ENCODE data around the gene ING3.

The ING3 gene

GRCh38 chr7:120993553-120994191 is 43.1 kb downstream of the ING3 start:
- no peaks in the 10 kb centered on the region for H3K79me2 ChIP-seq (ENCODE audit: insufficient read depth, low read length)
- no peaks in the 10 kb centered on the region for H3K27me3 ChIP-seq (ENCODE audit: low read length)
- no peak overlapping the region for H3K27ac ChIP-seq (ENCODE audit: low read depth, low read length)
- H4K20me1 ChIP-seq (ENCODE audit: low read depth, low read length), result no peaks in the 10 kb centered on the region
- H3F3A ChIP-seq (ENCODE audit: insufficient read depth), result no peaks in the 10 kb centered on the region
- no peak overlapping the region for H3K4me3 ChIP-seq (ENCODE audit: insufficient read depth, low read length, poor library complexity, severe bottlenecking)
- TF ChIP-seq EZH2phosphoT487 (conservative IDR thresholded peaks at IDR 0.05; ENCODE audit: low read length) (no peak), CTCF (IDR thresholded peaks at IDR 0.05; ENCODE audit: insufficient read depth, low read length, poor library complexity, severe bottlenecking) (no peak)
- no peak overlapping the region for H3K4me2 ChIP-seq (ENCODE audit: low read depth, low read length, poor library complexity, severe bottlenecking)
- H3K36me3 ChIP-seq (ENCODE audit: low read length), result no peaks in the 10 kb centered on the region
- no peaks in the 10 kb centered on the region for H3K9me3 ChIP-seq (ENCODE audit: insufficient read depth, low read length)
- H2AFZ ChIP-seq (ENCODE audit: low read depth, low read length, severe bottlenecking), result no peak overlapping the region
- no peak overlapping the region for H3K9ac ChIP-seq (ENCODE audit: low read length)
- no peaks in the 10 kb centered on the region for H3K9me2 ChIP-seq (replicated peaks; ENCODE audit: insufficient read depth, low read length)

- Histone ChIP-seq H3K9ac (ENCODE audit: low read length) (no peak overlapping the region), H2AFZ (ENCODE audit: low read depth, low read length, severe bottlenecking) (no peak overlapping the region), H3K36me3 (ENCODE audit: low read length) (no peaks in the 10 kb centered on the region), H3K4me3 (ENCODE audit: insufficient read depth, low read length, poor library complexity, severe bottlenecking) (no peak overlapping the region), H3K9me3 (ENCODE audit: insufficient read depth, low read length) (no peaks in the 10 kb centered on the region), H4K20me1 (ENCODE audit: low read depth, low read length) (no peaks in the 10 kb centered on the region), H3K79me2 (ENCODE audit: insufficient read depth, low read length) (no peaks in the 10 kb centered on the region), H3F3A (ENCODE audit: insufficient read depth) (no peaks in the 10 kb centered on the region), H3K27me3 (ENCODE audit: low read length) (no peaks in the 10 kb centered on the region), H3K4me2 (ENCODE audit: low read depth, low read length, poor library complexity, severe bottlenecking) (no peak overlapping the region), H3K9me2 (replicated peaks; ENCODE audit: insufficient read depth, low read length) (no peaks in the 10 kb centered on the region), H3K27ac (ENCODE audit: low read depth, low read length) (no peak overlapping the region)
- TF ChIP-seq CTCF (IDR thresholded peaks at IDR 0.05; ENCODE audit: insufficient read depth, low read length, poor library complexity, severe bottlenecking) (no peak), EZH2phosphoT487 (conservative IDR thresholded peaks at IDR 0.05; ENCODE audit: low read length) (no peak)
Measured at GRCh38 chr7:120994512-120995410, 44.2 kb downstream of the ING3 start.

GRCh38 chr7:120995654-120996053 is 45.1 kb downstream of the ING3 start:
- no peaks in the 10 kb centered on the region for H3K36me3 ChIP-seq (ENCODE audit: low read length)
- H3K27ac ChIP-seq (ENCODE audit: low read depth, low read length), result no peak overlapping the region
- H3K27me3 ChIP-seq (ENCODE audit: low read length), result no peaks in the 10 kb centered on the region
- TF ChIP-seq EZH2phosphoT487 (conservative IDR thresholded peaks at IDR 0.05; ENCODE audit: low read length), result no peak
- TF ChIP-seq CTCF (IDR thresholded peaks at IDR 0.05; ENCODE audit: insufficient read depth, low read length, poor library complexity, severe bottlenecking), result no peak
- no peak overlapping the region for H3K9ac ChIP-seq (ENCODE audit: low read length)
- H3K9me2 ChIP-seq (replicated peaks; ENCODE audit: insufficient read depth, low read length), result no peaks in the 10 kb centered on the region
- H2AFZ ChIP-seq (ENCODE audit: low read depth, low read length, severe bottlenecking), result no peak overlapping the region
- no peak overlapping the region for H3K4me3 ChIP-seq (ENCODE audit: insufficient read depth, low read length, poor library complexity, severe bottlenecking)
- H3K79me2 ChIP-seq (ENCODE audit: insufficient read depth, low read length), result no peaks in the 10 kb centered on the region
- H3K4me2 ChIP-seq (ENCODE audit: low read depth, low read length, poor library complexity, severe bottlenecking), result no peak overlapping the region
- no peaks in the 10 kb centered on the region for H3K9me3 ChIP-seq (ENCODE audit: insufficient read depth, low read length)
- no peaks in the 10 kb centered on the region for H3F3A ChIP-seq (ENCODE audit: insufficient read depth)
- H4K20me1 ChIP-seq (ENCODE audit: low read depth, low read length), result no peaks in the 10 kb centered on the region
